ENCODE results near the gene TCF7.

DNA sequence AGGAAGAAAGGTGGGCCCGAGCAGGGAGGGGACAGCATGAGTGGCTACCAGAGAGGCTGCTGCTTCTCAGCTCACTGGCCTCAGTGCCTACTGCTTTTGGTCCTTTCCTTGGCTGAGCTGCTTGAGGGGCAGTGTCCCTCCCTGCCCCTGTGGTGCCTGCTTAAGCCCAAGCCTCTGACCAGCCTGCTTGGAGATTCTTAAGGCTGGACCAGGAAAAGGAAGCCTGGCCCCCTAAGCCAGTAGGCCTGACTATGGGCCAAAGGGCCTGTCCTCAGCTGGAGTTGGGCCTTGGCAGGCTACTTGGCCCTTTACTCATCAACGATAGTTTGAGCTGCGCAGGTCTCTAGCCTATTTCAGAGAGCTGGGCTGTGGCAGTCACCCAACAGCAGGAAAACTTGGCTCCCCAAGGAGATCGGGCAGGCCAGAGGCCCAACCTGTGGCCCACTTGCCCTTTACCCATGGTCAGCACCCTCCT, 24.9 kb downstream of the TCF7 start:
- TF ChIP-seq POLR2AphosphoS5 (IDR thresholded peaks at IDR 0.05; ENCODE audit: borderline replicate concordance, low read depth, low read length) (no peak), EZH2 (IDR thresholded peaks at IDR 0.05) (no peak), FOXP2 (optimal IDR thresholded peaks at IDR 0.05; ENCODE audit: control extremely low read depth, extremely low read length, insufficient read depth) (no peak)
